Effector memory CD4-positive, alpha-beta T cell (primary cell): Measurements from ENCODE around the gene KCNH6.

ENCODE experiments used
- DNase-seq, 3 donors: peaks; one replicate each; pipeline ENCODE4 v3.0.0-alpha.2; 2020
- H3K27ac ChIP-seq: 2 replicates; pipeline ENCODE4 v1.7.0; 2013; ENCODE audit warnings: mild to moderate bottlenecking, low read length, moderate library complexity; ENCODE audit not compliant: insufficient read depth, poor library complexity, severe bottlenecking
- H3K27me3 ChIP-seq: replicated peaks from 2 replicates; pipeline ENCODE4 v1.7.0; 2013; ENCODE audit warnings: mild to moderate bottlenecking, low read length; ENCODE audit not compliant: insufficient read depth, control insufficient read depth, poor library complexity, severe bottlenecking
- H3K36me3 ChIP-seq: 2 replicates; pipeline ENCODE4 v1.7.0; 2013; ENCODE audit warnings: mild to moderate bottlenecking, low read length, moderate library complexity; ENCODE audit not compliant: control insufficient read depth, insufficient read depth
- H3K4me1 ChIP-seq: 2 replicates; pipeline ENCODE4 v1.7.0; 2013; ENCODE audit warnings: low read length, mild to moderate bottlenecking; ENCODE audit not compliant: control insufficient read depth, insufficient read depth, poor library complexity, severe bottlenecking
- H3K4me3 ChIP-seq: 2 replicates; pipeline ENCODE4 v1.7.0; 2013; ENCODE audit warnings: low read length, low read depth, mild to moderate bottlenecking; ENCODE audit not compliant: insufficient read depth, poor library complexity, severe bottlenecking
- H3K9me3 ChIP-seq: 2 replicates; pipeline ENCODE4 v1.7.0; 2013; ENCODE audit warnings: mild to moderate bottlenecking, low read length, moderate library complexity; ENCODE audit not compliant: control insufficient read depth

KCNH6 gene

GRCh38 chr17:63573634-63574033 is 50.5 kb downstream of the KCNH6 start:
- H3K36me3 ChIP-seq, result peaks cover 11% of the 10 kb centered on the region
- no peak for DNase-seq
- H3K4me1 ChIP-seq, result peaks cover 4% of the 10 kb centered on the region
- no peaks in the 10 kb centered on the region for H3K9me3 ChIP-seq
- no peak overlapping the region for H3K4me3 ChIP-seq
- H3K27me3 ChIP-seq, result no peaks in the 10 kb centered on the region
- no peak overlapping the region for H3K27ac ChIP-seq

DNA sequence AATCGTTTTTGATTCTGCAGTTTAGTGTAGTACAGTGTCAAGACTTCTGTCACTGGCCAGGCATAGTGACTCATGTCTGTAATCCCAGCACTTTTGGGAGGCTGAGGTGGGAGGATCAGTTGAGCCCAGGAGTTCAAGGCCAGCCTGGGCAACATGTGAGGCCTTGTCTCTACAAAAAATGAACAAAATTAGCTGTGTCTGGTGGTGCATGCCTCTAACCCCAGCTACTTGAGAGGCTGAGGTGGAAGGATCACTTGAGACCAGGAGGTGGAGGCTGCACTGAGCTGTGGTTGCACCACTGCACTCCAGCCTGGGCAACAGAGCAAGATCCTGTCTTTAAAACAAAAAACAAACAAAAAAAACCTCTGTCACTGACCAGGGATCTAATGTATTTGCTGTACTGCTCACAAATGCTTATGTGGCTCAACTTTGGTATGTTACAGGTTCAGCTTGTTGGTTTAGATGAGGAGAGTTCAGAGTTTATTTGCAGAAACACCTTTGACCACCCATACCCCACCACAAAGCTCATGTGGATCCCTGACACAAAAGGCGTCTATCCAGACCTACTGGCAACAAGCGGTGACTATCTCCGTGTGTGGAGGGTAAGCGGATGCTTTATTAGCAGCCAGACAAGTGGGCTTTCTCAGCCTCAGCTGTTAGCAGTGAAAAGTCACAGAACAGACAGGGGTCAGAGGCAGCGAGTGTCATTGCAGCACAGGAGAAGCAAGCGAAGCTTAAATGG is 55.0 kb downstream of the KCNH6 start:
- Histone ChIP-seq H3K9me3 (no peaks in the 10 kb centered on the region), H3K4me1 (no peaks in the 10 kb centered on the region), H3K4me3 (no peak overlapping the region), H3K36me3 (peaks cover 48% of the 10 kb centered on the region), H3K27me3 (no peaks in the 10 kb centered on the region), H3K27ac (no peak overlapping the region)
- no peak for DNase-seq

DNA sequence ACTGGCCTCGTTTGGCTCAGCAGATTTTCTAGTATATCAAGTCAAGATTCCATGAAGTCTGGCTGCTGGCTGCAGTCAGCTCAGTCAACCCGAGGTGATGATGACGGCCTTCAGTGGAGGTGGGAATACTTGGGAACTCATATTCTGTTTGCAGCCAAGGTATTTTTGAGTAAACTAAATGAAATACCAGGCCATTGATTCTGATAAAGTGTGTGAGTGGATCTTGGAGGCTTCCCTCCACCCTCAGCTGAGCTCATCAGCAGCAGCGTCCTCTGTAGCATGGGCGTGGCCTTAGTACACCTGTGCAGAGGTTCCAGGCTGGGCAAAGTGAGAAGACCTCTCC is 55.6 kb downstream of the KCNH6 start:
- DNase-seq, result no peak
- H3K36me3 ChIP-seq, result peaks cover 53% of the 10 kb centered on the region

DNA sequence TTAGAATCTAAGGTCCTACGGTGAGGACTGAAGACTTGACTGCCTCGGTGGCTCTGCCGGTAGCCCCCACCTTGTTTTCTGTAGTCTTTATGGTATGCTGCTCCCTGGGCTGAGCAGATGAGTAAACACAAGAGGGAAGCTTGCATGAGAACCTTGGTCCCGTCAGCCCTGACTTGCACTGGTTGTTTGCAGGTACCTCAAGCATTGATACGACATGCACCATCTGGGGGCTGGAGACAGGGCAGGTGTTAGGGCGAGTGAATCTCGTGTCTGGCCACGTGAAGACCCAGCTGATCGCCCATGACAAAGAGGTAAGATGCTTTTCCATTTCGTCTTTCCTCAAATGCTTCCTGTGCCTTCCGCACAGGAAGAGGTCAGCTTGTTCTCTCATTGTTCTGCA is 56.5 kb downstream of the KCNH6 start:
- peaks cover 60% of the 10 kb centered on the region for H3K36me3 ChIP-seq
- H3K27me3 ChIP-seq, result no peaks in the 10 kb centered on the region
- H3K9me3 ChIP-seq, result no peaks in the 10 kb centered on the region
- no peak for DNase-seq
- no peaks in the 10 kb centered on the region for H3K4me1 ChIP-seq
- no peak overlapping the region for H3K27ac ChIP-seq
- H3K4me3 ChIP-seq, result no peak overlapping the region

More for the DNA sequence above, 55.6 kb downstream of the KCNH6 start:
- H3K27ac ChIP-seq, result no peak overlapping the region
- no peaks in the 10 kb centered on the region for H3K9me3 ChIP-seq
- no peaks in the 10 kb centered on the region for H3K27me3 ChIP-seq
- no peaks in the 10 kb centered on the region for H3K4me1 ChIP-seq
- H3K4me3 ChIP-seq, result no peak overlapping the region

GRCh38 chr17:63587770-63588169 is 64.6 kb downstream of the KCNH6 start:
- Histone ChIP-seq H3K4me1 (peaks cover 8% of the 10 kb centered on the region), H3K9me3 (no peaks in the 10 kb centered on the region), H3K27me3 (no peaks in the 10 kb centered on the region), H3K27ac (no peak overlapping the region), H3K4me3 (no peak overlapping the region), H3K36me3 (peaks cover 70% of the 10 kb centered on the region)
- DNase-seq, result no peak

DNA sequence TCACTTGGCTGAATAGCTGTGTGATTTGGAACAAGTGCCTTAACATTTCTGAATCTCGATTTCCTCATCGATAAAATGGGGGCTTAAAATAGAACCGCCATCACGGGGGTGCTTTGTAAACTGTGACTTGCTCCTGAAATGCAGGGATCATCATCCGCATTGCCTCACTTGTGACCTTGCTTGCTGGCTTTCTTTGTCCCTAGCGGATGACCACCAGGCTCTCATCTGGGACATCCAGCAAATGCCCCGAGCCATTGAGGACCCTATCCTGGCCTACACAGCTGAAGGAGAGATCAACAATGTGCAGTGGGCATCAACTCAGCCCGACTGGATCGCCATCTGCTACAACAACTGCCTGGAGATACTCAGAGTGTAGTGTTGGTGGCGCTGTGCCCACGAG is 65.6 kb downstream of the KCNH6 start:
- no peak overlapping the region for H3K27ac ChIP-seq
- no peak for DNase-seq
- H3K4me3 ChIP-seq, result no peak overlapping the region
- no peaks in the 10 kb centered on the region for H3K27me3 ChIP-seq
- H3K36me3 ChIP-seq, result peaks cover 60% of the 10 kb centered on the region
- no peaks in the 10 kb centered on the region for H3K9me3 ChIP-seq
- H3K4me1 ChIP-seq, result peaks cover 8% of the 10 kb centered on the region

- H3K4me1 ChIP-seq, result peaks cover 8% of the 10 kb centered on the region
- H3K9me3 ChIP-seq, result no peaks in the 10 kb centered on the region
- H3K27ac ChIP-seq, result no peak overlapping the region
- H3K36me3 ChIP-seq, result peaks cover 59% of the 10 kb centered on the region
- no peak for DNase-seq
- H3K4me3 ChIP-seq, result no peak overlapping the region
- no peaks in the 10 kb centered on the region for H3K27me3 ChIP-seq
Measured at GRCh38 chr17:63589646-63590045, 66.5 kb downstream of the KCNH6 start.

- Histone ChIP-seq H3K27me3 (no peaks in the 10 kb centered on the region), H3K4me1 (peaks cover 11% of the 10 kb centered on the region), H3K9me3 (no peaks in the 10 kb centered on the region), H3K4me3 (no peak overlapping the region), H3K27ac (no peak overlapping the region), H3K36me3 (peaks cover 41% of the 10 kb centered on the region)
- no peak for DNase-seq
Measured at GRCh38 chr17:63592797-63593196, 69.6 kb downstream of the KCNH6 start.

DNA sequence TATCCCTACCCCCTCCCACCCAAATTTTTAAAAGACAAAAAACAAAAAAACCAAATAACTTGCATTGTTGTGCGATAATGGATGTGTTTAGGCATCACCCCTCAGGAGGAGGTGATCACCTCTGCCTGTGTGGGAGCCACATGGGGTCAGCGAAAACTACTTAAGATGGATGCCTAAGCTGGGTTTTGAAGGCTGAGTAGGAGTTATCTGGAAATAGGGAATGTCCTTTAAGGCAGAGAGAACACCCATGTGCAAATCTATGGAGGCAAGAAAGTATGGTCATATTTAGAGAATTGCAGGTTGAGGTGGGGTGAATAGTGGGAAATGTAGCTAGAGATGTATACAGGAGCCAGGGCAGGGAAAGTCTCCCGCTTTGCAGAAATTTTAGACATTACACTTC is 72.0 kb downstream of the KCNH6 start:
- Histone ChIP-seq H3K9me3 (no peaks in the 10 kb centered on the region), H3K4me3 (no peak overlapping the region), H3K27ac (no peak overlapping the region), H3K27me3 (no peaks in the 10 kb centered on the region), H3K36me3 (peaks cover 23% of the 10 kb centered on the region), H3K4me1 (peaks cover 22% of the 10 kb centered on the region)
- no peak for DNase-seq
